ENCODE measurements around the gene GNPTG.

GNPTG gene

GRCh38 chr16:1322407-1322806 lies 29.3 kb upstream of the GNPTG start:
- no peak for DNase-seq (ENCODE audit: low spot score)
- TF ChIP-seq CTCF (IDR thresholded peaks at IDR 0.05; ENCODE audit: extremely low read depth, missing control alignments), result no peak

GRCh38 chr16:1323296-1324239 lies 28.2 kb upstream of the GNPTG start:
- DNase-seq (ENCODE audit: low spot score), result no peak
- no peak for TF ChIP-seq CTCF (IDR thresholded peaks at IDR 0.05; ENCODE audit: extremely low read depth, missing control alignments)

GRCh38 chr16:1324286-1324826 lies 27.4 kb upstream of the GNPTG start:
- no peak for TF ChIP-seq CTCF (IDR thresholded peaks at IDR 0.05; ENCODE audit: extremely low read depth, missing control alignments)
- no peak for DNase-seq (ENCODE audit: low spot score)

GRCh38 chr16:1325261-1325660 lies 26.5 kb upstream of the GNPTG start:
- TF ChIP-seq CTCF (IDR thresholded peaks at IDR 0.05; ENCODE audit: extremely low read depth, missing control alignments), result no peak

GRCh38 chr16:1325673-1326371 lies 25.9 kb upstream of the GNPTG start:
- no peak for DNase-seq (ENCODE audit: low spot score)
- TF ChIP-seq CTCF (IDR thresholded peaks at IDR 0.05; ENCODE audit: extremely low read depth, missing control alignments), result no peak

More at GRCh38 chr16:1325261-1325660, 26.5 kb upstream of the GNPTG start:
- no peak for DNase-seq (ENCODE audit: low spot score)

GRCh38 chr16:1326391-1326790 lies 25.3 kb upstream of the GNPTG start:
- DNase-seq (ENCODE audit: low spot score), result no peak
- TF ChIP-seq CTCF (IDR thresholded peaks at IDR 0.05; ENCODE audit: extremely low read depth, missing control alignments), result no peak
